GM19467 (cell line): ENCODE data around the gene HEG1.

ENCODE experiments used
- ATAC-seq: cut with Tn5 transposase; IDR thresholded peaks from one replicate; pipeline ENCODE4 v1.9.1; 2021; ENCODE audit warnings: mild to moderate bottlenecking, moderate library complexity; ENCODE audit not compliant: unreplicated experiment

HEG1 gene

DNA sequence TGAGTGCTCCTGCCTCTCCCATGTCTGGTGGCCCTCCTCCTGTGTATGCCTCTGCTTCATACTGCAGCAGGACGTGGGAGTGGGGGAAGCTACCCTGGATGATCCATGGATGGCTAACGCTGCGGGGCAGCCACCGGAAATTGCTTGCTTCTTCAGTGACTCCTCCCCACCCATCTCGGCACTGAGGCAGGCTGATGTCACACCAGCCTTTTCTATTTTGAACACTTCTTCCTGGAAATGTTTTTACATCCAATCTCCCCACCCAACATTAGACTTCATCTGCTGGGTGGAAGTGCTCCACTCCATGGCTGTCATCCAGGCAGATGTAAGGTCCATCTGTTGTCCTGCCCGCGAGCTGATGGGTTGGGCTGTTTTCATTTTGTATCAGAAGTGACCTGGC, 62.3 kb downstream of the HEG1 start:
- no peak for ATAC-seq

DNA sequence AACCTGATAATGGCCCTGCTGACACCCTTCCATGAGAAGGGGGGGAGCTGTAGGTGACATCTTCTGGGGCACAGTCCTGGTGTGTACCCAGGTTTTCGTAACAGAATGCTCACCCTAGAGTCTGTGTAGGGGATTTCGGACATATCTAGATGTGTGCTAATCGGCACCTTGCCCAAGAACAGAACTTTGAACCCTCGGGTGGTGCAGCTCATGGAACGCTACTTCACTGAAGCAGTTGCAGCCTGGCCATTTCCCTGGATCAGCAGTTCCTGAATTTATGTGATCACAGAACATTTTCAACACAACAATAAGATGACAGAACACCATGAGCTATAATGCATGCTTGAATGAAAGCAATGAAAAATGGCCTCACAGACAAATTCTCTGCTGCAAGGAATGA, 63.8 kb downstream of the HEG1 start:
- no peak for ATAC-seq

DNA sequence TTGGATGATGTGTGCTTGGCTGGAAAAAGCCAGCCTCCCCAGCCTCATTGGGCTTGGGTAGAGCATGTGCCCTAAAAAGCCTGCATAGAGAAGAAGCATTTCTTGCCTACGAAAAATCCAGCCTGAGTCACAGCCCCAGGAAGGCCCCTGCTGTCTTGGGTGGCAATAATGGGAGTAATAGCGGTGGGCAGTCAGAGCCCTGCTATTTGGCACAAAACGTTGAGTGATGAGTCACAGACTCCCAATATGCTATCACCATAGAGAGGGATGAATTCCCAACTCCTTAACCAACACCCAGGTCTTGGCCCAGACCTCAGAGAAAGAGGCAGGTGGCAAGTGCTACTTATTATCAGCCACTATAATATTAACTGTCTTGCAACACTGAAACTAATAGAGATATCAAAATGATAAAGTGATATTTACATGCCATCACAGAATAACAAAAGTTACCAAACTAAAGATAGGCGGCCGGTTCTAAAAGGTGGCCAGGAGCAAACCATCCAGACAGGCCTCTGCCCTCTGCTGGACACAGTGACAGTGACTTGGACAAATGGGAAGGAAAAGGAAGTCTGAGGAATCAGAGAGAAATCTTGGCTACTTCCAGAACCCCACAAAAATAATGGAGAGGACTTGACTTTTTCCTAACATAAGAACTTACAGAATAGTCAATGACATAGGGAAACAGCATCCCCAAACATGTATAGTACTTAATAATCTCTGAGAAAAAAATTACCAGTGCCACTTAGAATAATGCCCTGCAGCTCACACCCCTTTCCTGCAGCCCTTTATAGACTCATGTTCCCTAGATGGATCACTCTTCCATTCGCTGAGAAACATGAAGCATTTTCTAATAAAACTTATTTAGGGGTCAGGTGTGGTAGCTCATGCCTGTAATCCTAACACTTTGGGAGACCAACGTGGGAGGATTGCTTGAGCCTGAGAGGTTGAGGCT, 69.3 kb downstream of the HEG1 start:
- no peak for ATAC-seq

DNA sequence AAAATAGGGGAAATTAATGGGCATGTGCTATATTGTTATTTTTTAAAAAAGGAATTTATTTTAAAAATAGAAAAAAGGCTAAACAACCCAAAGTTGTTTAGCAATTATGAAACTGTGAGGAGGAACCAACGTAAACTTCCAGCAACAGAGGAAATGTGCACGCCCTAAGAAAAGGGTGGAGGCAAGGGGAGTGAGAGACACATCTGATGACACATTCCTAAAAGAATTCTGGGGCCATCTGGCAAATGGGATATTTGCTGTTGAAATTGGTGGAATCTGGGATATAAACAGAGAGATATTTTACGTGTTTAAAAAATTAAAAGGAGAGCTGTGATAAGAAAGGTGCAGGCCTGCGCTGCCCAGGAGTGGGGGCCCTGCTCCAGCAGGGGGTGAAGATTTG, 70.4 kb downstream of the HEG1 start:
- no peak for ATAC-seq

DNA sequence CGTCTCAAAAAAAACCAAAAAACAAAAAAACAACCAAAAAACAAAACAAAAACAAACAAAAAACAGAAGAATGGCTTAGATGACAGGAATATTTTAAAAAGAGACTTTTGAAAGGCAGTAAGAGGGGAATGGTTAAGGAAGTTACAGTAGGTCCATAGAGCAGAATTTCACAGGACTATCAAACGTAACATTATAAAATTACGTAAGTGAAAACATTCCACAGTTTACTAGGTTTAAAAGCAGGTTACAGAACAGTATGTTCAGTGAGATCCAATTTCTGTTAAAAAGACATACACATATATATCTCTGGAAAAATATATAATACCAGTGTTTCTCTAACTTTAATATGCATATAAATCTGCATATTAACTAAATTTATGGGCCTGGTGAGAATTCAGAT, 71.0 kb downstream of the HEG1 start:
- no peak for ATAC-seq

DNA sequence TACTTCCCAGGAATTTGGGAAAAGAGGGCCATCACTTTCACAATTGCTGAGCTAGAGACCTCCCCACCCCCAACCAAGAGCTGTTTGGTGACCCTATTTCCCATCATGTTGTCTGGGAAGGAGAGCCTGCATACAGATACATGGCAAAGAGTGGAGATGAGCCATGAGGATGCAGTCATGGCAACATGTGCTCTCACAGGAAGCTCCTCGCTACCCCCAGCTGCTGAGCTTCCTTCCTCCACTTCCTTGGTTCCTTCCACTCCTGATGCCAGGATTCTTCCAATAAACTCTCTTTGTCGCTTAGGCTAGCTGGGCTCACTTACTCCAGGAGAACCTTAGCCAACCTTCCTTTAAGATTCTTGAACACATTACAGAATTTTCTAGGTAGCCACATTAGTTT, 72.9 kb downstream of the HEG1 start:
- ATAC-seq: no peak

DNA sequence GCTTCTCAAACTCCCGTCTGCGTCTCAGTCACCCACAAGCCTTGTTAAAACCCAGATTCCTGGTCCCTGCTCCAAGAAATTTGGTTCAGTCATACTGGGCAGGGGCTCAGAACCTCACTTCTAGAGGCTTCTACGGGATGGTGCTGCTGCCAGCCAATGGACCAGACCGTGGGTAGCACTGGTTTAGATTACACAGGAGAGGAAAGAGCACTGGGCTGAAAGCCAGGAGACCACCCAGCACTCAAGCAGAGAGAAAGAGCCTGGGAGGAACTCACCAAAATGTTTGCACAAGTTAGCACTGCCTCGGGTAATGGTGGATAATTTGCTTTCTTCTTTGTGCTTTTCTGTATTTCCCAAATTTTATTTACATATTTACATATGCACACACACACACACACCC, 74.3 kb downstream of the HEG1 start:
- ATAC-seq: no peak

DNA sequence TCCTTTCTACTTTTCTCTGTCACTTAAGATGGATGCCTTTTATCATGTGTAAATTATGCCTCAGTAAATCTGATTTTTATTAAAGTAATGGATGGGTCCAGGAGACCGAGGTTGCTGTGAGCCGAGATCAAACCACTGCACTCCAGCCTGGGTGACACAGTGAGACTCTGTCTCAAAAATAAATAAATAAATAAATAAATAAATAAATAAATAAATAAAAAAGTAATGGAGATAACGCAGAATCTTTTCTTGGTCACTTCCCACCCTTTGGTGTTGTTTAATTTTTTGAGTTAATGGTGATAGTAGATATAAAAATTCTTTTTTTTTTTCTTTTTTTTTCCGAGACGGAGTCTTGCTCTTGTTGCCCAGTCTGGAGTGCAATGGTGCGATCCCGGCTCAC, 77.2 kb downstream of the HEG1 start:
- no peak for ATAC-seq

DNA sequence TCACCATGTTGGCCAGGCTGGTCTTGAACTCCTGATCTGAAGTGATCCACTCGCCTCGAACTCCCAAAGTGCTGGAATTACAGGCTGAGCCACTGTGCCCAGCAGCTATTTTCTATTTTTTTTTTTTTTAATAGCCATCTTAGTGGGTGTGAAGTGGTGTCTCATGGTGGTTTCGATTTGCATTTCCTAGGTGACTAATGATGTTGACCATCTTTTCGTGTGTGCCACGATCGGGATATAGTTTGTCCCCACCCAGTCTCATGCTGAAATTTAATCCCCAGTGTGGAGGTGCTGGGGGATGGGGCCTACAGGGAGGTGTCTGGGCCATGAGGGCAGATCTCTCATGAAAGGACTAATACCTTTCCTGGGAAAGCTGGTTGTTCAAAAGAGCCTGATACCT, 79.4 kb downstream of the HEG1 start:
- no peak for ATAC-seq

DNA sequence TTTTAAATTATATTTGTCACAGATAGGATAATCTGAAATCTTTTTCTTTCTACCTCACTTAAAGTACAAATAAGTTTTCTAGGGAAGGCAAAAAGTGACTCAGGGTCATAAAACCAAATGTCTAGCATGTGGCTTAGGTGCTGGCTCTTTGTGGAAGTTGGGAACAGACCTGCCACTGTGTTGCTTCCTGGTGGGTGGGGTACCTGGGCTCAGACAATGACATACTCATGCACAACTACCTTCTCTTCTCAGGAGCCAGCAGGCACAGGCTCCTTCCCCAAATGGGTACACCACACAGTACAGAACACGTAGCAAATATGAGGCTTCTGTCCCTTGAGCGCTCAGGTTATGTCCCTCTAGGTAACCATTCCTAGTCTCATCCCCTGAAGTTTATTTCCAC, 81.1 kb downstream of the HEG1 start:
- ATAC-seq: no peak

DNA sequence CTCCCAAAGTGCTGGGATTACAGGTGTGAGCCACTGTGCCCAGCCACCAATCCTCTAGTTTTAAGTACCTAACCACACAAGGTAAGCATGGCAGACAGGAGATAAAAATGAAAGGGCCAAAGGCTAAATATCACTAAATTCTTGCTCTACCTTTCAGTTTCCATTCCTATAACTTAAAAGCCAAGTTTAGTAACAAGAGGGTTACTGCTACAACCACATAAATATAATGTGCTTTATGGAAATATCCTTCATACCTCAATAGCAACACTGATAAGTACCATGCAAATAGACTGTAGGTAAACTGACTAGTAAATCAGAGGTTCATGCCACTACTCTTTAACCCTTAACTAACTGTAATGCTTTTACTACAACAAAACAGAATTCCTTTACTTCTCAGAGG, 82.5 kb downstream of the HEG1 start:
- ATAC-seq: no peak

DNA sequence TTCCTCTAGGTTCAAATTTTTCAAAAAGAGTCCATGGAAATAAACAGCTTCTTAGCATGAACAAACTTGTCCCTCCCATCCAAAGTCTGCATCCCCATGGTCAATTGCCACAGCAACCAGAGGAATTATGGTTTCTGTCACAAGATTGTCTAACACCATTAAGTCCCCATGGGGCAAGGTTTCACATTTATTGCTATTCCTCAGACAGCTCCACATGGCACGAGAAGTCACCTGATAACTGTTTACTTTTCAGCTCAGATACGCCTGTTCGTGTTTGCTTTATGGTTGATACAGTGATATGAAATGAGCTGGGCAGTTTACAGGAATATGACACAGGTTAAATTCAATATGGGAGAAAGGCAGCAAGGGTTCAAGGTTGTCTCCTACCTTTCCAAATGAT, 83.3 kb downstream of the HEG1 start:
- no peak for ATAC-seq

DNA sequence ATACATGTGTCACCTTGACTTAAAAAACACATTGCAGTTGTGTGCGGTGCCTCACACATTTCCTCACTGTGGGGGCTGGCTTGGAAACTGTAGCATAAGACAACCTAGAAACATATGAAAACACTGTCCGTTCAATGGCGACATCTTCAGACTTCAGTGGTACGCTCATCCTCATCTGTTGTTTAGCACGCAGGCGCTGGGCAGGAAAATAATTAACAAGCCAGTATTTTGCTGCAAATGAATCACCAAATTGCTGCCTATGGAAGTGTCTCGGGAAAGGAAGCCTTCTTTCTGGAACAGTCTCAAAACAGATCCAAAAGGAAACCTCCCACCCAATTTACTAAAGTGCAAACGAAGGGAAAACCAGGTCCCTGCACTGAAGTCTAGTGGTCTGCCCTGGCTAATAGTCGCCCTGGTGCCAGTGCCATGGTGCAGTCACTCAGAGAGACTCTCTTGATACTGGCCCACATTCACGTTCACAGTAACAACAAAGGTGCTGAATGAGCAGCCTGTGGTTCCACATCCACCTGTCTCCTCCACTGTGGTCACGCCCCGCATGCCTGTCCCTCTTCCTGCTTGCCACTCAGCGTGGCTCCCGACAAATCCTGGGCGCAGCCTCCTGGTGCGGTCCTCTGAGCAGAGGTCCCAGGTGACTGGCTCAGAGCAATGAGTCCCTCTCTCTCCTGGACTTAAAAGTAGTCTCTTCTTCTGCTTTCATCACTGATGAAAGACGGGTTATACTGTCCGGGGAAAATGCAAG, 85.7 kb downstream of the HEG1 start:
- ATAC-seq: no peak

DNA sequence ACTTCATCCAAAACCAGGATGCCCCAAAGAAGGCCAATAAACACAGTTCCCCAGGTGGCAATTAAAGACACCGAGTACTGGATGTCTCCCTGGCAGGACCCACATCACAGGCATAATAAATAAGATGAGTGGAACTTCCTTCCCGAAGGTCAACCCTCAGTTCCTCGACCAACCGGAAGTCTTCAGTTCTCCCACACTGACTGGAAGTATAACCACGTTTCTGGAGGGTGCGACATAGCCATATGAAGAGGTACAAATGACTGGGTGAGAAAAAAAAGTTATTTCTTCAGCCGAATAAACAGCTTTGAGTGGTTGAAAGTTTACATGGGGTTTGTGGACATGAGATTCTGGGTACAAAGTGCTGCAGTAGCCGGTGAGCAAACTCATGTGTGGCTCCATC, 86.6 kb downstream of the HEG1 start:
- ATAC-seq: no peak

DNA sequence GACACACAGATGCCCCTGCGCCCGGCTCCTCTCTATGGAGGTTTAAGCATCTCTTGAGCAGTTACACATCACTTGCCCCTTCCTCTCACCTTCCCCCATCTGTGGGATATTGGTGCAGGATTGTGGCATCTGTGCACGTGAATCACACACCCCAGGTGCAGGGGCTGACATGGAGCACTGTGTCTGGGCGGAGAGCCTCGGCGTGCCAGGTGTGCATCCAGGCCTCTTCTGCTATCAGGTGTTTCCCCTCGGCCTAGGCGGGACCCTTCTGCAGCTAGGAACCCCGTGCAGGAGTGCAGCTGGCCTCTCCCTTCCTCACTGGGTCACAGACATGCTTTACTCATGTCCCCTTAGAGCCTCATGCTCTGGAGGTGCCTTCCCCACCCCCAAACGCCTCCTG, 87.8 kb downstream of the HEG1 start:
- no peak for ATAC-seq

DNA sequence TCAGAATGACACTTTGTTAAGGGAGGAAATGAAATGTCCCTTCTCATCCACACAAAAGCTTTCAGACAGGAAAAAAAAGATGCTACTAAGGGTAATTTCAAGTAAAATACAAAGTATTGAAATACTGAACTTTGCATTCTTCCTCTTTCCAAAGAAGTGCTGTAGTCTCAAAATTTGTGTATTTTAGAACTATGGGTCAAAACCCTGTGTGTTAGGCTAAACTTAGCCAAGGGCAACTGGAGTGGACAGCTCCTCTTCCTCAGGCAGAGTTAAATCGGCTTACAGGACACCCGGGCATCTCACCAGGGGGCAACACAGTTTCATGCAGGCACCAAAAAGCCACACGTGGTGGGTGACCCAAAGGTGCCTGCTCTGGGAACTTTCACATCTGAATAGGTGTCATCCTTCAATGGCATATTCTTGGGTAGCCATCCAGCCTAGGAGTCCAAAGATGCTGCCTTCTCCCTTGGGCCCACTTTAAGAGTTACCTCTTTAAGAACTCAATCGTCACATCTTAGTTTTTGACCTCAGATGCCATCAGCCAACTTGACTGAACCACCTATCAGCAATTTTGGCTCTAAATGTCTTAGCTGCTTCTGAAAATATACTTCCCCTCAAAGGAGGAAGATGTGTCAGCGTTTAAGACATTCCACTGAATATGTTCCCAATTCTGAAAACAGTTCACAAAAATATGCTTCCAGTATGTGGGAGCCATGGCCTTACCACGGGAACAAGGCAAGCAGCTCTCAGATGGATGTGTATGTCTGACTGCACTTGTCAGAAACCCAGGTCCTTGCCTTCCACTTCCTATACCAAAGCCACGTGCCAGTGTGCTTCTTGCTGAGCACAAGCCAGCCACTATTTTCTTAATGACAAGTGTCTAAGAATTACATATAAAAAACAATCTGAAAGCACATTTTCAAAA, 89.0 kb downstream of the HEG1 start:
- no peak for ATAC-seq

DNA sequence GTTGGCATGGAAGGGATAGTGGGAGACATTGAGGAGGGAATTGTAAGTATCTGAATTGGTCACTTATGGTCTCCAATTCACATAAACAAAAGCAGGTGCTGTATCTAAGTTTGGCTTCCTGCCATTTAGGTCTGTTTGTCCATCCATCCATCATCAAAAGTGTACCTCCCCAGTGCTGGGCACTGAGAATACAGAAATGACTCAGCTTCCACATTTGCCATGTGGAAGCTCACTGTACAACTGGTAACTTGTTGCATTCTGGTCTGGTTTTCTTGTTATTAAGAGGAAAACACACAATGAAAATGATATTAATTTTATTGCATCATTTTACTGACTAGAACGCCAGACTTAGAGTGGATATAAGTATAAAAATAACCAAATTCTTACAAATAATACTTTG, 90.4 kb downstream of the HEG1 start:
- no peak for ATAC-seq

DNA sequence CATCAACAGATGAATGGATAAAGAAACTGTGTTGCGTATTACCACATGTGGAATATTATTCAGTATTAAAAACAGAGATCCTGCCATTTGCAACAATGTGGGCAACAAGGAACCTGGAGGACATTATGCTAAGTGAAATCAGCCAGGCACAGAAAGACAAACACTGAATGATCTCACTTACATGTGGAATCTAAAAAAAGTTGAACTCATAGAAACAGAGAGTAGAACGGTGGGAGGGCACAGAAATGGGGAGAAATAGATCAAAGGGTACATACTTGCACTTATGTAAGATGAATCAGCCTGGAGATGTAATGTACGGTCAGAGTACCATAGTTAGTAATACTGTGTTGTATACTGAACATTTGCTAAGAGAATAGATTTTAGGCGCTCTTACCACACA, 91.4 kb downstream of the HEG1 start:
- no peak for ATAC-seq

DNA sequence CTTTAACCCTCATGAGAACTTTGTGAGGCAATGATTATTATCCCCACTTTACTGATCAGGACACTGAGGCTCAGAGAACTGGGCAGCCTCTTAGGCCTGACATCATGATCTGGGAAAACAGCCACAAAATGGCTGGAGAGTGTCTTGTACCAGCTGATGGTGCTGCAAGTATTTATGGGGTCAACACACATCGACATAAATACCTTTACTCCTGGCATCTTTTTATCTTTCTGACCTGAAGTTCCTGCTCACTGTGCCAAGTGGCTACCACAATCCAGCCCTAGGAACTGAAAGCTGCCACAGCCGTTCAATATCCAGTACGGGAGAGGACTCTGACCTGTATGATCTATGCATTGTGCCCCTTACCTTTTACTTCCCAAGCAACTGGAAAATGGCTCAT, 92.0 kb downstream of the HEG1 start:
- ATAC-seq: no peak

DNA sequence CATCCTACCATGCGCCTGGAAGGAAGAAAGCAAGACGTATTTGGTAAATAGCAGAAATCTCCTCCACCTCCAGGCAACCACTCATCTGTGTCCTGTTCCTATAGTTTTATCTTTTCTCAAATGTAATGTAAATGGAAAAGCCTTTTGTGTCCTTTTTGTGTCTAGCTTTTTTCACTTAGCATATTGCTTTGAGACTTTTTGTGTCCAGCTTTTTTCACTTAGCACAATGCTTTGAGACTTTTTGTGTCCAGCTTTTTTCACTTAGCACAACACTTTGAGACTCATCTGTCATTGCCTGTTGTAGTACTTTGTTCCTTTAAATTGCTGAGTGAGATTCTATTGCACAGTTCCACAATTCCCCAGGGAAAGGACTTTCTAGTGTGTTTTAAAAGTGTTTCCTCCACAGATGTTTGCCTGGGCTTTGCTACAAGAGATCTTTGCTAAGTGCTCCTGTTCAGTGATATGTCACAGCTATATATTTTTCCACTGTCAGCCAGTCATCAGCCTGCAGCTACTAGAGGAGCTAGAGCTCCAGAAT, 93.3 kb downstream of the HEG1 start:
- no peak for ATAC-seq

DNA sequence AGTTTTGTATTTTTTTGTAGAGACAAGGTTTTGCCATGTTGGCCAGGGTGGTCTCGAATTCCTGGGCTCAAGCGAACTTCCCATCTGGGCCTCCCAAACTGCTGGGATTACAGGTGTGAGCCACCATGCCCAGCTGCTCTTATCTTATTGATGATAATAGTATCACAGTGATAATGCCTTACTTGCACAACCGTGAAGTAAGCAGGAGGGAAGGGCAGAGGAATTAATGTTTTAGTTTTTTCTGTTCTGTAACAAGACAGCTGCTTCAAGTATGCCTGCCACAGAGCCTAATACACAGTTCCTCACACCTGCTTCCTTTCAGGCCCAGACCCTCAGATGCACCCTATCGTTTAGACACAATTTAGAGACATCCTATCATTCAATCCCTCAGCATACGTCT, 95.1 kb downstream of the HEG1 start:
- ATAC-seq: no peak
